K562 (cell line): Measurements from ENCODE around the gene RRP9. TPM values are rescaled to one million over a fixed set of nuclear protein-coding genes. Genes with fewer than 3 reads are reported as not detected.
A peak's percentile ranks its signal among the peaks of the same experiment; 100 is the strongest.

Experiments
- ATAC-seq: fragments of 200-7000 bp; cut with Tn5 transposase; 3 replicates; pipeline ENCODE4 v1.9.1; 2020; ENCODE audit warnings: moderate library complexity
- BruUV-seq: library from RNA; stranded (reverse); fragments of 400-500 nt; replicated peaks from 2 replicates; lab custom pipeline; 2021; lab: Mats Ljungman, UMichigan
- CTCF ChIA-PET: fragments of 300-600 bp; formaldehyde crosslinking; extraction: SDS; loops from one replicate; lab custom pipeline; 2021; ENCODE audit warnings: low intra/inter-chr PET ratio; lab: Yijun Ruan, JAX
- POLR2A ChIA-PET: fragments of 300-600, 350-650 bp; sonication (Branson Sonifier 250); formaldehyde crosslinking; extraction: SDS; loops from one replicate; lab custom pipeline; 2021; ENCODE audit warnings: antibody characterized with exemption, inconsistent platforms; lab: Yijun Ruan, JAX
- DNase-seq, 4 experiments: peaks; one replicate each; pipeline versions ENCODE4 v3.0.0 to v3.0.0-alpha.2; 2011 to 2018; ENCODE audit warnings: low spot score in 3 of 4, mixed read lengths in 3 of 4; ENCODE audit errors: extremely low read depth in 1 of 4
- FAIRE-seq: peaks from 2 replicates; lab custom pipeline; 2011; peaks lifted over from hg19 to GRCh38; lab: Jason Lieb, UNC
- H2AFZ ChIP-seq: 2 replicates; pipeline ENCODE4 v1.6.0; 2011; ENCODE audit warnings: low read depth, low read length, control low read depth, inconsistent platforms
- H3K27ac ChIP-seq: fragments of 200-600 bp; 3 replicates; pipeline ENCODE4 v1.8.0; 2011; ENCODE audit warnings: low read depth, mild to moderate bottlenecking, control low read depth, inconsistent platforms, low read length, moderate library complexity, mixed read lengths; ENCODE audit errors: extremely low read depth
- H3K27me3 ChIP-seq, 2 experiments: fragments of 300-600 bp in 1 of 2; 2 replicates in 1 of 2; 3 replicates in 1 of 2; pipeline versions ENCODE4 v1.6.0 to v1.8.0; 2011; ENCODE audit warnings: inconsistent platforms in 2 of 2, low read length in 2 of 2, mild to moderate bottlenecking in 1 of 2, mixed read lengths in 1 of 2, moderate library complexity in 1 of 2; ENCODE audit not compliant: control insufficient read depth in 2 of 2, insufficient read depth in 2 of 2
- H3K36me3 ChIP-seq: fragments of 300-600 bp; 3 replicates; pipeline ENCODE4 v1.8.0; 2011; ENCODE audit warnings: mild to moderate bottlenecking, low read length, inconsistent platforms; ENCODE audit not compliant: control insufficient read depth, insufficient read depth
- H3K4me1 ChIP-seq, 2 experiments: fragments of 200-600 bp in 1 of 2; replicated peaks in 1 of 2; 2 replicates in 1 of 2; 3 replicates in 1 of 2; pipeline versions ENCODE4 v1.5.1 to v1.8.0; 2011; ENCODE audit warnings: inconsistent platforms in 2 of 2, low read length in 2 of 2, mild to moderate bottlenecking in 1 of 2, mixed read lengths in 1 of 2, moderate library complexity in 1 of 2; ENCODE audit not compliant: control insufficient read depth in 2 of 2, insufficient read depth in 2 of 2
- H3K4me2 ChIP-seq: 2 replicates; pipeline ENCODE4 v1.6.1; 2011; ENCODE audit warnings: low read length, control low read depth, inconsistent platforms, mixed read lengths; ENCODE audit not compliant: insufficient read depth
- H3K4me3 ChIP-seq: fragments of 200-600 bp; sonication (generic), shearing (Covaris generic); 2 replicates; pipeline ENCODE4 v1.5.1; 2016; ENCODE audit warnings: control low read depth, inconsistent platforms
- H3K79me2 ChIP-seq: fragments of 200-600 bp; 3 replicates; pipeline ENCODE4 v1.8.0; 2011; ENCODE audit warnings: low read length, inconsistent platforms; ENCODE audit not compliant: control insufficient read depth, insufficient read depth
- H3K9ac ChIP-seq, 2 experiments: 2 replicates each; pipeline versions ENCODE4 v1.6.0 to v1.6.1; 2011; ENCODE audit warnings: low read depth in 2 of 2, low read length in 2 of 2, control low read depth in 1 of 2, inconsistent platforms in 1 of 2, mild to moderate bottlenecking in 1 of 2, mixed read lengths in 1 of 2; ENCODE audit not compliant: insufficient read depth in 1 of 2
- H3K9me1 ChIP-seq: one replicate; pipeline ENCODE4 v1.6.0; 2011; ENCODE audit warnings: inconsistent platforms, mild to moderate bottlenecking, low read length, moderate library complexity; ENCODE audit not compliant: control insufficient read depth, insufficient read depth
- H3K9me3 ChIP-seq: replicated peaks from 2 replicates; pipeline ENCODE4 v1.5.1; 2011; ENCODE audit warnings: low read depth, low read length, inconsistent platforms; ENCODE audit not compliant: control insufficient read depth, insufficient read depth
- H4K20me1 ChIP-seq: replicated peaks from 2 replicates; pipeline ENCODE4 v1.6.1; 2011; ENCODE audit warnings: low read length, inconsistent platforms, mixed read lengths; ENCODE audit not compliant: control insufficient read depth, insufficient read depth
- BRD4 ChIP-seq: fragments of 200-600 bp; sonication (generic); IDR thresholded peaks from 2 replicates; pipeline ENCODE4 v1.6.1; 2017; ENCODE audit warnings: inconsistent platforms
- C11orf30 ChIP-seq: fragments of 450-650 bp; IDR thresholded peaks from 2 replicates; pipeline ENCODE4 v1.6.1; 2016; ENCODE audit warnings: low read depth, mild to moderate bottlenecking
- EZH2 ChIP-seq: IDR thresholded peaks from 2 replicates; pipeline ENCODE4 v1.6.1; 2012; ENCODE audit warnings: low read depth, mild to moderate bottlenecking, inconsistent platforms, low read length, borderline replicate concordance
- GATA2 ChIP-seq: sonication (generic); formaldehyde crosslinking; IDR thresholded peaks from 2 replicates; pipeline ENCODE4 v1.4.0; 2020; ENCODE audit warnings: mild to moderate bottlenecking, missing genetic modification reagents
- GTF2B ChIP-seq: IDR thresholded peaks from 2 replicates; pipeline ENCODE4 v1.6.1; 2011; ENCODE audit not compliant: insufficient read length; ENCODE audit errors: extremely low read depth
- KDM1A ChIP-seq, 2 experiments: fragments of 450-650 bp; IDR thresholded peaks; 2 replicates each; pipeline ENCODE4 v1.6.1; 2016; ENCODE audit warnings: mild to moderate bottlenecking in 2 of 2
- KDM5B ChIP-seq: fragments of 200-600 bp; sonication (generic); IDR thresholded peaks from 2 replicates; pipeline ENCODE4 v1.6.1; 2012; ENCODE audit warnings: low read depth, mild to moderate bottlenecking, moderate library complexity, low read length, control low read depth, inconsistent platforms; ENCODE audit not compliant: insufficient replicate concordance
- MAFF ChIP-seq: IDR thresholded peaks from 2 replicates; pipeline ENCODE4 v1.6.1; 2012; ENCODE audit warnings: low read length, improper control_type of control experiment
- MAFG ChIP-seq: fragments of 450-650 bp; conservative IDR thresholded peaks from 2 replicates; pipeline ENCODE4 v1.6.1; 2016; ENCODE audit warnings: missing genetic modification characterization, missing compliant biosample characterization
- MECOM ChIP-seq: fragments of 250-450 bp; sonication (Bioruptor Pico); IDR thresholded peaks from 2 replicates; pipeline ENCODE4 v1.8.0; 2022; ENCODE audit warnings: inconsistent platforms
- MYNN ChIP-seq, 2 experiments: sonication (generic); formaldehyde crosslinking in 1 of 2; IDR thresholded peaks; 2 replicates each; pipeline versions ENCODE4 v1.5.0 to v1.6.1; 2016 to 2020; ENCODE audit warnings: antibody characterized with exemption in 1 of 2, missing genetic modification reagents in 1 of 2
- NFE2 ChIP-seq: IDR thresholded peaks from 2 replicates; pipeline ENCODE4 v1.6.1; 2014; ENCODE audit warnings: antibody characterized with exemption, low read depth
- NFXL1 ChIP-seq: fragments of 450-650 bp; formaldehyde crosslinking; IDR thresholded peaks from 2 replicates; pipeline ENCODE4 v1.4.0; 2021; ENCODE audit warnings: mild to moderate bottlenecking
- RBM15 ChIP-seq: fragments of 200-400 bp; formaldehyde crosslinking; IDR thresholded peaks from 2 replicates; pipeline ENCODE4 v1.6.1; 2018; ENCODE audit warnings: mild to moderate bottlenecking, low read length, moderate library complexity; ENCODE audit not compliant: insufficient read depth
- SPI1 ChIP-seq: IDR thresholded peaks from 2 replicates; pipeline ENCODE4 v1.6.1; 2011; ENCODE audit warnings: low read depth, low read length, control low read depth, borderline replicate concordance
- ZBTB12 ChIP-seq: fragments of 250-450 bp; sonication (Bioruptor Pico); IDR thresholded peaks from 2 replicates; pipeline ENCODE4 v1.4.0; 2020
- ZBTB43 ChIP-seq: sonication (generic); formaldehyde crosslinking; IDR thresholded peaks from 2 replicates; pipeline ENCODE4 v1.8.0; 2023; ENCODE audit warnings: mild to moderate bottlenecking, missing genetic modification reagents
- ZNF143 ChIP-seq: sonication (generic); formaldehyde crosslinking; IDR thresholded peaks from 2 replicates; pipeline ENCODE4 v1.9.0; 2022; ENCODE audit warnings: mild to moderate bottlenecking, missing genetic modification reagents
- ZNF282 ChIP-seq: sonication (generic); formaldehyde crosslinking; IDR thresholded peaks from 2 replicates; pipeline ENCODE4 v1.8.1; 2023; ENCODE audit warnings: missing genetic modification reagents
- ZNF384 ChIP-seq: IDR thresholded peaks from 2 replicates; pipeline ENCODE4 v1.6.1; 2012; ENCODE audit warnings: low read depth, low read length, improper control_type of control experiment
- ZNF445 ChIP-seq: fragments of 250-450 bp; sonication (Bioruptor Pico); IDR thresholded peaks from 2 replicates; pipeline ENCODE4 v1.4.0; 2020; ENCODE audit warnings: low read depth, mild to moderate bottlenecking, moderate library complexity
- ZNF668 ChIP-seq: fragments of 250-450 bp; sonication (Bioruptor Pico); IDR thresholded peaks from 2 replicates; pipeline ENCODE4 v1.8.0; 2022; ENCODE audit warnings: mild to moderate bottlenecking, inconsistent platforms
- WGBS: fragments of 100-300 bp; shearing (Covaris generic); methylation state at CpG from one replicate; pipeline ENCODE4 v1.1.6; 2016; ENCODE audit warnings: low coverage, mixed read lengths; ENCODE audit not compliant: insufficient coverage; ENCODE audit errors: missing lambda C conversion rate; 5-methylcytosine and 5-hydroxymethylcytosine counted together
- in situ Hi-C: fragments of 300-500 bp; cut with MboI; formaldehyde crosslinking; loops from 4 replicates; pipeline ENCODE4 v1.15.0; 2018; ENCODE audit warnings: inconsistent platforms, mixed read lengths
- intact Hi-C: fragments of 100-400 bp; cut with micrococcal nuclease; formaldehyde crosslinking; loops from 2 replicates; pipeline ENCODE4 v1.14.2; 2022
- polyA plus RNA-seq, 8 experiments: library from polyadenylated mRNA; depleted of rRNA in 4 of 8; stranded (reverse) in 5 of 8; unstranded in 3 of 8; fragments of >200 nt; fragmentation: Nextera tagmentation in 2 of 8; fragmentation: Illumina TruSeq in 1 of 8; extraction: Ambion mirVana in 2 of 8; extraction: Trizol in 1 of 8; gene quantifications; 2 replicates each; pipeline versions ENCODE4 v1.2.1 to v1.2.3, GENCODE V29; 2011 to 2014; ENCODE audit warnings: inconsistent platforms in 1 of 8, missing spikeins in 1 of 8
- total RNA-seq, 7 experiments: library from RNA; depleted of rRNA in 6 of 7; stranded (reverse); fragments of >200 nt in 6 of 7; fragmentation: Illumina TruSeq in 2 of 7; extraction: Trizol in 2 of 7; gene quantifications; 2 replicates each; pipeline versions ENCODE4 v1.2.1 to v1.2.3, GENCODE V29; 2011 to 2021; ENCODE audit warnings: low replicate concordance in 1 of 7

Gene RRP9
- total and polyA plus RNA-seq, 9 of the 15 experiments (the other 6 are each of a cell fraction or from before 2014, with no cell fraction given), result 5.2 to 67.0 (median 45.9) TPM

DNA sequence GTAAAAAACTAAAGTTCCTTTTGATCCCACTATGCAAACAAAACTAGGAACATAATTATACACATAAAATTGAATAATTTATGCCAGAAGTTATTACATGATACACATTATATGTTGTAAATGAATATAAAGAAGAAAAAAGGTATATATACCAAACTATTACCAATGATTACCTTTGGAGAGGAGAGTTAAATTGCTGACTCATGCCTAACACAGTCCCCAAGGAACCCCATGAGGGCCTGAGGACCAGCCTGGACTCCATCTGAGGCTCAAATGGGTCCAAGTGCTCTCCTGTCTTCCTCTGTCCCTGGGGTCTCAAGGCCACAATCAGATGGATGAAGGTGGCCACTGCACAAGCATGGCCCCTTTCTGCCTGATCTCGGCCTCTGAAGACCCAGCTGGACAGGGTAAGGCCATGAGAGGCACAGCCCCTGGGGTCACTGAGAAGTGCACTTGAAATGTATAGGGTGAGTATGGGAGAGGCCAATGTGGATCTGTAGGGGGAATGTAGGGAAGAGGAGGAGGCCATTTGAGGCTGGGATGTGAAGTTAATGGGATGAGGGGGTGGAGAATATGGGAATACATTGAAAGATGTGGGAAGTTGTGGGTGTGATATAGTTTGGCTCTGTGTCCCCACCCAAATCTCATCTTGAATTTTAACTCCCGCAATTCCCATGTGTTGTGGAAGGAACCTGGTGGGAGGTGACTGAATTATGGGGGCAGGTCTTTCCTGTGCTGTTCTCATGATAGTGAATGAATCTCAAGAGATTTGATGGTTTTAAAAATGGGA is 37.5 kb downstream of the RRP9 start:
- no peak overlapping the region for H3K4me3 ChIP-seq
- H3K36me3 ChIP-seq, result no peaks in the 10 kb centered on the region
- no peaks in the 10 kb centered on the region; a peak in 1 of 5 replicates for H3K27me3 ChIP-seq
- no peak overlapping the region for H2AFZ ChIP-seq
- no peaks in the 10 kb centered on the region for H3K79me2 ChIP-seq
- BruUV-seq, result no TSS peak
- ChIA-PET POLR2A (no interaction called here), CTCF (no interaction called here)
- 0% methylated on average over 1 of the region's 2 CpGs for WGBS
- in situ Hi-C loops, result no loop called here
- H3K4me1 ChIP-seq, result no peaks in the 10 kb centered on the region
- H3K27ac ChIP-seq, result no peak overlapping the region
- H4K20me1 ChIP-seq, result no peaks in the 10 kb centered on the region
- no peak for FAIRE-seq
- H3K9me3 ChIP-seq, result no peaks in the 10 kb centered on the region
- ATAC-seq, result no peak
- no peak overlapping the region for H3K9ac ChIP-seq
- no peaks in the 10 kb centered on the region for H3K9me1 ChIP-seq
- intact Hi-C loops, result no loop called here
- DNase-seq, result no peak
- H3K4me2 ChIP-seq, result no peak overlapping the region
- TF ChIP-seq ZBTB43 (CRISPR knock-in tag) (no peak), C11orf30 (peak; percentile 49), BRD4 (no peak), SPI1 (no peak), NFE2 (no peak), RBM15 (no peak), GTF2B (no peak), MAFG (tag) (peak; percentile 42; the same call in 1 of the 2 replicates), KDM5B (no peak), NFXL1 (no peak), ZNF668 (CRISPR knock-in tag) (no peak), MECOM (CRISPR knock-in tag) (no peak), ZNF143 (CRISPR knock-in tag) (no peak), ZBTB12 (CRISPR knock-in tag) (no peak), MYNN (IDR thresholded peaks at IDR 0.05) (no peak), MYNN (CRISPR knock-in tag; IDR thresholded peaks at IDR 0.05) (no peak), ZNF384 (no peak), MAFF (peak; percentile 51), GATA2 (no peak), KDM1A (IDR thresholded peaks at IDR 0.05) (no peak), EZH2 (no peak), ZNF445 (CRISPR knock-in tag) (no peak), ZNF282 (CRISPR knock-in tag) (no peak)
